K562 (cell line): ENCODE results near the gene PEX3. TPM values are rescaled to one million over a fixed set of nuclear protein-coding genes. Genes with fewer than 3 reads are reported as not detected.

Experiments
- ESRRB ChIP-seq: fragments of 250-450 bp; sonication (Bioruptor Pico); IDR thresholded peaks from 2 replicates; pipeline ENCODE4 v1.5.0; 2020; ENCODE audit warnings: mild to moderate bottlenecking, moderate library complexity, borderline replicate concordance
- HNRNPH1 ChIP-seq: fragments of 200-400 bp; formaldehyde crosslinking; optimal IDR thresholded peaks from 2 replicates; pipeline ENCODE3; 2017; ENCODE audit warnings: low read depth, mild to moderate bottlenecking, low read length, moderate library complexity
- HOXB6 ChIP-seq: fragments of 250-450 bp; sonication (Bioruptor Pico); IDR thresholded peaks from 2 replicates; pipeline ENCODE4 v1.5.1; 2022; ENCODE audit warnings: mild to moderate bottlenecking, borderline replicate concordance
- LARP7 ChIP-seq: fragments of 450-650 bp; IDR thresholded peaks from 2 replicates; pipeline ENCODE4 v1.6.1; 2016
- MTA3 ChIP-seq: fragments of 450-650 bp; formaldehyde crosslinking; IDR thresholded peaks from 2 replicates; pipeline ENCODE4 v1.6.1; 2017; ENCODE audit warnings: mild to moderate bottlenecking, borderline replicate concordance
- NR2C2 ChIP-seq, 2 experiments: fragments of 200-800 bp in 1 of 2; sonication (Bioruptor generic) in 1 of 2; sonication (generic) in 1 of 2; formaldehyde crosslinking in 1 of 2; IDR thresholded peaks; 2 replicates each; pipeline versions ENCODE4 v1.6.1 to v1.8.0; 2016 to 2022; ENCODE audit warnings: mild to moderate bottlenecking in 1 of 2, missing compliant biosample characterization in 1 of 2, missing genetic modification characterization in 1 of 2, missing genetic modification reagents in 1 of 2
- STAT5B ChIP-seq: fragments of 250-450 bp; sonication (Bioruptor Pico); IDR thresholded peaks from 2 replicates; pipeline ENCODE4 v1.8.0; 2021; ENCODE audit warnings: mild to moderate bottlenecking, inconsistent platforms
- ZC3H8 ChIP-seq: fragments of 450-650 bp; IDR thresholded peaks from 2 replicates; pipeline ENCODE4 v1.6.1; 2017
- ZFP36 ChIP-seq: fragments of 150-350 bp; IDR thresholded peaks from 2 replicates; pipeline ENCODE4 v1.6.1; 2018; ENCODE audit warnings: low read length, low read depth; ENCODE audit not compliant: partially characterized antibody
- ZMIZ1 ChIP-seq, 2 experiments: fragments of 150-350 bp in 1 of 2; IDR thresholded peaks; 2 replicates each; pipeline ENCODE4 v1.6.1; 2012 to 2016; ENCODE audit warnings: low read depth in 2 of 2, low read length in 2 of 2, mild to moderate bottlenecking in 1 of 2, moderate library complexity in 1 of 2
- ZNF140 ChIP-seq: fragments of 250-450 bp; sonication (Bioruptor Pico); IDR thresholded peaks from 2 replicates; pipeline ENCODE4 v1.8.0; 2021; ENCODE audit warnings: moderate library complexity, mild to moderate bottlenecking, inconsistent platforms
- ZNF274 ChIP-seq: IDR thresholded peaks from 2 replicates; pipeline ENCODE4 v1.6.1; 2011; ENCODE audit warnings: low read depth, mild to moderate bottlenecking, low read length, moderate library complexity, borderline replicate concordance
- ZNF431 ChIP-seq: sonication (generic); formaldehyde crosslinking; IDR thresholded peaks from 2 replicates; pipeline ENCODE4 v1.8.0; 2022; ENCODE audit warnings: mild to moderate bottlenecking, missing genetic modification reagents
- ZNF639 ChIP-seq, 2 experiments: fragments of 200-800 bp in 1 of 2; sonication (Bioruptor generic) in 1 of 2; sonication (generic) in 1 of 2; formaldehyde crosslinking in 1 of 2; IDR thresholded peaks in 1 of 2; conservative IDR thresholded peaks in 1 of 2; 2 replicates each; pipeline versions ENCODE4 v1.5.0 to v1.6.1; 2016 to 2020; ENCODE audit warnings: missing compliant biosample characterization in 1 of 2, missing genetic modification characterization in 1 of 2, missing genetic modification reagents in 1 of 2
- polyA plus RNA-seq, 8 experiments: library from polyadenylated mRNA; depleted of rRNA in 4 of 8; stranded (reverse) in 5 of 8; unstranded in 3 of 8; fragments of >200 nt; fragmentation: Nextera tagmentation in 2 of 8; fragmentation: Illumina TruSeq in 1 of 8; extraction: Ambion mirVana in 2 of 8; extraction: Trizol in 1 of 8; gene quantifications; 2 replicates each; pipeline versions ENCODE4 v1.2.1 to v1.2.3, GENCODE V29; 2011 to 2014; ENCODE audit warnings: inconsistent platforms in 1 of 8, missing spikeins in 1 of 8
- total RNA-seq, 7 experiments: library from RNA; depleted of rRNA in 6 of 7; stranded (reverse); fragments of >200 nt in 6 of 7; fragmentation: Illumina TruSeq in 2 of 7; extraction: Trizol in 2 of 7; gene quantifications; 2 replicates each; pipeline versions ENCODE4 v1.2.1 to v1.2.3, GENCODE V29; 2011 to 2021; ENCODE audit warnings: low replicate concordance in 1 of 7
- TF ChIP-seq, protein P1 (sequence below): sonication (generic); formaldehyde crosslinking; IDR thresholded peaks from 2 replicates; pipeline ENCODE4 v1.8.0; 2022; ENCODE audit warnings: mild to moderate bottlenecking, low read depth, missing genetic modification reagents
- TF ChIP-seq, protein P2 (sequence below): fragments of 450-650 bp; formaldehyde crosslinking; IDR thresholded peaks from 2 replicates; pipeline ENCODE4 v1.4.0; 2020; ENCODE audit warnings: mild to moderate bottlenecking, moderate library complexity
- TF ChIP-seq, protein P3 (sequence below): IDR thresholded peaks from 2 replicates; pipeline ENCODE4 v1.6.1; 2011; ENCODE audit not compliant: insufficient read length; ENCODE audit errors: extremely low read depth

The PEX3 gene
- total and polyA plus RNA-seq, 9 of the 15 experiments (the other 6 are each of a cell fraction or from before 2014, with no cell fraction given) = 17.3 to 69.6 (median 32.7) TPM

DNA sequence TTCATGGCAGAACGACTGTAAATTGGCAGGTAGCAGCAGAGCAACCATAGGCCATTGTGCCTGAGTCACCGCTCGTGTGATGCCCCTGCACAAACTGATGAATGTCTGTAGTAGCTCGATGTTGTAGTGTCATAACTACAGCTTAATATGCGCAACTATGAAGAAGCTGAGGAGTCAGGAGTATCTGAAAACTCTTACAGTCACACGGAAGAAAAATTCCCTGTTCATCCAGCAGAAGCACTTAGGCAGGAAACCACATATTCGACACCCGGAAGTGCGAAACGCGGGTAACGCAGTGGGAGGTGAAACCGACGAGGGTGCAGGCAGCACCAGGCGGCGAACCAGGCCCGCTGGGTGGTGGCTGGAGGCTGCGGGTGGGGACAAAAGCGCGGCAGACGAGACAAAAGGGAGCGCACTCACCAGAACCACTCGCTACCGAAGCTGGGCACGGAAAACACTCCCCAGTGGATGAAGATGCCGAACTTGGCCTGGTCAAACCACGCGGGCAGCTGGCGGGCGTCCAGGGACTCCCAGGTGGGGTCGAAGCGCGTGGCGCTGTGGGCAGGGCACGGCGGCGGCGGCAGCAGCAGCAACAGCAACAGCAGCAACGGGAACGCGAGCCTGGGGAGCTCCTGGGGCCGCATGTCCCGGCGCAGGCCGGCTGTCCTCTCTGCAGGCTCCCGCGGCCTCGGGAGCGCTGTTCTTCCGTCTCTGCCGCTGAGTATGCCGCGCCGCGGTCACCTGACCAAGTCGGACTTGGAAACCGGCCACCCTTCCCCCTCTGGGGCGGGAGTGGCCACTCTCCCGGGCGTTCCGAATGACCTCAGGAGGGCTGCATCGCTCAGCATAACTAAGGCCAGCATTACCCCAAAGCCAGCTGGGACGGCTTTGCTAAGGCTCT, 60.6 kb downstream of the PEX3 start, which contains the start of gene FUCA2 (continued):
- TF ChIP-seq ZNF639 (CRISPR knock-in tag; conservative IDR thresholded peaks at IDR 0.05 in 1 of 2, IDR thresholded peaks at IDR 0.05 in 1 of 2) (peak in 1 of 2 experiments; percentile 70; a peak in 2 of 4 replicates), MTA3 (peak; percentile 67), ZFP36 (peak; percentile 42), ESRRB (no peak), STAT5B (CRISPR knock-in tag) (no peak), ZNF431 (CRISPR knock-in tag) (peak; percentile 79), ZNF274 (no peak), ZMIZ1 (IDR thresholded peaks at IDR 0.05; ENCODE audit: low read depth in 2 of 2, low read length in 2 of 2) (no peak), ZNF140 (CRISPR knock-in tag) (no peak), LARP7 (no peak), HNRNPH1 (no peak), ZC3H8 (no peak), HOXB6 (no peak), NR2C2 (CRISPR knock-in tag; IDR thresholded peaks at IDR 0.05) (peak; percentile 47; the same call in 1 of the 2 replicates), NR2C2 (tag; IDR thresholded peaks at IDR 0.05) (peak; percentile 71; the same call in 1 of the 2 replicates)
- TF ChIP-seq, protein P1, sequence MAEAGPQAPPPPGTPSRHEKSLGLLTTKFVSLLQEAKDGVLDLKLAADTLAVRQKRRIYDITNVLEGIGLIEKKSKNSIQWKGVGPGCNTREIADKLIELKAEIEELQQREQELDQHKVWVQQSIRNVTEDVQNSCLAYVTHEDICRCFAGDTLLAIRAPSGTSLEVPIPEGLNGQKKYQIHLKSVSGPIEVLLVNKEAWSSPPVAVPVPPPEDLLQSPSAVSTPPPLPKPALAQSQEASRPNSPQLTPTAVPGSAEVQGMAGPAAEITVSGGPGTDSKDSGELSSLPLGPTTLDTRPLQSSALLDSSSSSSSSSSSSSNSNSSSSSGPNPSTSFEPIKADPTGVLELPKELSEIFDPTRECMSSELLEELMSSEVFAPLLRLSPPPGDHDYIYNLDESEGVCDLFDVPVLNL (CRISPR knock-in tag) = no peak; the same call in 1 of the 2 replicates
- TF ChIP-seq, protein P2, sequence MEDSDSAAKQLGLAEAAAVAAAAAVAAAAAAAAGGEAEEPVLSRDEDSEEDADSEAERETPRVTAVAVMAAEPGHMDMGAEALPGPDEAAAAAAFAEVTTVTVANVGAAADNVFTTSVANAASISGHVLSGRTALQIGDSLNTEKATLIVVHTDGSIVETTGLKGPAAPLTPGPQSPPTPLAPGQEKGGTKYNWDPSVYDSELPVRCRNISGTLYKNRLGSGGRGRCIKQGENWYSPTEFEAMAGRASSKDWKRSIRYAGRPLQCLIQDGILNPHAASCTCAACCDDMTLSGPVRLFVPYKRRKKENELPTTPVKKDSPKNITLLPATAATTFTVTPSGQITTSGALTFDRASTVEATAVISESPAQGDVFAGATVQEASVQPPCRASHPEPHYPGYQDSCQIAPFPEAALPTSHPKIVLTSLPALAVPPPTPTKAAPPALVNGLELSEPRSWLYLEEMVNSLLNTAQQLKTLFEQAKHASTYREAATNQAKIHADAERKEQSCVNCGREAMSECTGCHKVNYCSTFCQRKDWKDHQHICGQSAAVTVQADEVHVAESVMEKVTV = no peak
- TF ChIP-seq, protein P3, sequence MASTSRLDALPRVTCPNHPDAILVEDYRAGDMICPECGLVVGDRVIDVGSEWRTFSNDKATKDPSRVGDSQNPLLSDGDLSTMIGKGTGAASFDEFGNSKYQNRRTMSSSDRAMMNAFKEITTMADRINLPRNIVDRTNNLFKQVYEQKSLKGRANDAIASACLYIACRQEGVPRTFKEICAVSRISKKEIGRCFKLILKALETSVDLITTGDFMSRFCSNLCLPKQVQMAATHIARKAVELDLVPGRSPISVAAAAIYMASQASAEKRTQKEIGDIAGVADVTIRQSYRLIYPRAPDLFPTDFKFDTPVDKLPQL = no peak
